ENCODE results near the gene SNAI1.
"Not testable (repeated sequence)": the region's sequence is repeated elsewhere in the genome, so short reads cannot be mapped to it uniquely, and the experiment has no call there.

SNAI1 gene

DNA sequence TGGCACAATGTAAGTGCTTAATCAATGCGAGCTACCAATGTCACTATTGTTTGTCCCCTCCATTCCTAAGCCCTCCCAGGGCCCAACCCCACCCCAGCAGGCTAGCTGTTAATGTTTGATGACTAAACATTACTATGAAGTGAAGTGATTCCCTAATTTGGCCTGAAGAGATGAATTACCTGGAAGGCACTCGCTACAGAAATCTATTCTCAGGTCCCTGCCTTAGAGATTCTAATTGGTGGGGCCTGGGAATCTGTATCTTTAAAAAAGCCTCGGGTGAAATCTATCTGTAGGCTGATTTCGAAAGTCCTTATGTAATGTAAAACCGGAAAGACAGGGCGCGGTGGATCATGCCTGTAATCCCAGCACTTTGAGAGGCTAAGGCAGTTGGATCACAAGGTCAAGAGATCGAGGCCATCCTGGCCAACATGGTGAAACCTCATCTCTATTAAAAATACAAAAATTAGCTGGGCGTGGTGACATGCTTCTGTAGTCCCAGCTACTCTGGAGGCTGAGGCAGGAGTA is 16.9 kb upstream of the SNAI1 start:
- Histone ChIP-seq H3K27me3 (ENCODE audit: control insufficient read depth, insufficient read depth, low read length) (no peaks in the 10 kb centered on the region), H3K9ac (ENCODE audit: low read depth, low read length) (no peak overlapping the region), H3K27ac (ENCODE audit: low read depth, low read length) (no peak overlapping the region), H3K4me3 (ENCODE audit: low read depth, low read length) (no peak overlapping the region), H3K9me3 (ENCODE audit: control insufficient read depth, insufficient read depth, low read length) (no peaks in the 10 kb centered on the region), H3K4me1 (ENCODE audit: control insufficient read depth, insufficient read depth, low read length) (peaks cover 6% of the 10 kb centered on the region; the same call in 1 of the 2 replicates), H3K36me3 (ENCODE audit: control insufficient read depth, insufficient read depth, low read length) (no peaks in the 10 kb centered on the region)

DNA sequence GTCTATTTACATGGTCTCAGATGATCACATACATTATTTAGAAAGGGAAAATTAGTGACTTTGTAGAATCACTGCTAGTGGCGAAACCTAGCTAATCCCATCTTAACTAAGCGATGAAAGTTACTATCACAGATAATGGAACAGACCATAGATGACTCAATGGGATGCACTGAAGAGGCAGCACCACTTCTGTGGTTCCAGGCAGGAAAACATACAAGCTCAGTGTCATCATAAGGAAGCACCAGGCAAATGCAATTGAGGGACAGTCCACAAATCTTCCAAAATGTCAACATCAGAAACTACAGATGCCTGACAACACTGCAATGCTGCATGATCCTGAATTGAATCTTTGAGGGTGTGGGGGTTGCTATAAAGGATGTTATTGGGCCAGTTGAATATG is 15.9 kb upstream of the SNAI1 start:
- Histone ChIP-seq H3K4me1 (ENCODE audit: control insufficient read depth, insufficient read depth, low read length) (peaks cover 6% of the 10 kb centered on the region; the same call in 1 of the 2 replicates), H3K27me3 (ENCODE audit: control insufficient read depth, insufficient read depth, low read length) (no peaks in the 10 kb centered on the region), H3K36me3 (ENCODE audit: control insufficient read depth, insufficient read depth, low read length) (no peaks in the 10 kb centered on the region), H3K27ac (ENCODE audit: low read depth, low read length) (no peak overlapping the region), H3K9me3 (ENCODE audit: control insufficient read depth, insufficient read depth, low read length) (no peaks in the 10 kb centered on the region), H3K4me3 (ENCODE audit: low read depth, low read length) (no peak overlapping the region), H3K9ac (ENCODE audit: low read depth, low read length) (no peak overlapping the region)

DNA sequence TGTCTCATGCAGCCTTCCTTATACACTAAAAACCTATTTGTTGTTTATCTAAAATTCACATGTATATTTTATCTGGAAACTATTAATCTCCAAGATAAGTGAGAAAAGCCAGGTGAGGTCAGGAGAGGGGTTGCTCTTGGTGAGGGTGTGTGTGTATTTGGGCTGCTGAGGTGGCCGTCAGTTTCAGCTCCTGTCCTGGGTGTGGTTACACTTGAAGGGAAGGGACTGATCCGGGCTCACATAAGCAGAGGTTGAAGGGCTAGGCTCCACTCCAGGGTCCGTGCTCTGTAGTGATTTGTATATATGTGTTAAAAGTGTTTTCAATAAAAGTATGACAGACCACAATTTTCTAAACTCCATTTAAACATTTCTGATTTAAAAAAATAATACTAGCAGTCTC is 13.5 kb upstream of the SNAI1 start:
- Histone ChIP-seq H3K36me3 (ENCODE audit: control insufficient read depth, insufficient read depth, low read length) (no peaks in the 10 kb centered on the region), H3K27me3 (ENCODE audit: control insufficient read depth, insufficient read depth, low read length) (no peaks in the 10 kb centered on the region), H3K4me1 (ENCODE audit: control insufficient read depth, insufficient read depth, low read length) (peaks cover 6% of the 10 kb centered on the region; the same call in 1 of the 2 replicates), H3K9ac (ENCODE audit: low read depth, low read length) (no peak overlapping the region), H3K9me3 (ENCODE audit: control insufficient read depth, insufficient read depth, low read length) (no peaks in the 10 kb centered on the region), H3K27ac (ENCODE audit: low read depth, low read length) (peak overlapping the region; percentile 6), H3K4me3 (ENCODE audit: low read depth, low read length) (no peak overlapping the region)

DNA sequence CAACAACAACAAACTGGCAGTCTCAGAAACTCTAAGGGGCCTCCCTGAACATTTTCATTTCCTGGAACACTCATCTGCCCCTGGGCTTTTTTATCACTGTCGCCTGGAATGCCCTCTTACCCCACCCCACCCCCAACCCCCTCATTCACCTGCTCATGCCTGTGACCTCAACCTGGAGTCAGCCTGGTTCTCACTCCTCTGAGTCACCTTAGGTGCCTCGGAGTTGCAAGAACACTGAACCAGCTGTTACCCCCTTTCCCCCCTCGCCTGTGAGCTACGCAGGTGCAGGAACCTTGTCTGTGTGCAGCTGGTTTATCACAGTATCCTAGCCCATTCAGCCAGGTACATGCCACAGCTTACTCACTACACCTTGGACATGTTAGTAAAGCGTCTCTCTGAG is 12.8 kb upstream of the SNAI1 start:
- no peaks in the 10 kb centered on the region for H3K36me3 ChIP-seq (ENCODE audit: control insufficient read depth, insufficient read depth, low read length)
- no peak overlapping the region for H3K9ac ChIP-seq (ENCODE audit: low read depth, low read length)
- no peak overlapping the region for H3K4me3 ChIP-seq (ENCODE audit: low read depth, low read length)
- H3K4me1 ChIP-seq (ENCODE audit: control insufficient read depth, insufficient read depth, low read length): peaks cover 6% of the 10 kb centered on the region; the same call in 1 of the 2 replicates
- H3K9me3 ChIP-seq (ENCODE audit: control insufficient read depth, insufficient read depth, low read length): no peaks in the 10 kb centered on the region
- H3K27me3 ChIP-seq (ENCODE audit: control insufficient read depth, insufficient read depth, low read length): no peaks in the 10 kb centered on the region
- H3K27ac ChIP-seq (ENCODE audit: low read depth, low read length): peak overlapping the region; percentile 36

DNA sequence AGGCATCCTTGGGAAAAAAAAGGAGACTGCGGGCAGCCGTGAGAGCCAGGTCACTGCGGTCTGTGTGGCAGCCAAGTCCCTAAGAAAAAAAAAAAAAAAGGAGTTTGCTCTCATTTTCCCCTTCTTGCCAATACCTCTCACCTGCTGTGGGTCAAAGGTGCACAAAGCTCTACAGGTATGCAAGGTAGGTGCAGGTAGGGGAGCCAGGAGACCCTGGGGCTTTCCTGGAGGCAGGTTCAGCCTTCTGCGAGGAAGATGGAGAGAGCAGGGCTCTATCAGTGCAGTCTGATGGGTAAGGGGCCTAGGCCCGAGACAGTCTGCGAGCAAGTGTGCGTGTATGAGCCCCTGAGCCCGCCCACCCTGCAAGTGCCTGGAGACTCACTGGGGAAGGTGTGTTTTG is 12.3 kb upstream of the SNAI1 start:
- H3K9ac ChIP-seq (ENCODE audit: low read depth, low read length): no peak overlapping the region
- peaks cover 6% of the 10 kb centered on the region; the same call in 1 of the 2 replicates for H3K4me1 ChIP-seq (ENCODE audit: control insufficient read depth, insufficient read depth, low read length)
- no peaks in the 10 kb centered on the region for H3K9me3 ChIP-seq (ENCODE audit: control insufficient read depth, insufficient read depth, low read length)
- no peaks in the 10 kb centered on the region for H3K27me3 ChIP-seq (ENCODE audit: control insufficient read depth, insufficient read depth, low read length)
- H3K27ac ChIP-seq (ENCODE audit: low read depth, low read length): peak overlapping the region; percentile 36
- no peak overlapping the region for H3K4me3 ChIP-seq (ENCODE audit: low read depth, low read length)
- H3K36me3 ChIP-seq (ENCODE audit: control insufficient read depth, insufficient read depth, low read length): no peaks in the 10 kb centered on the region

DNA sequence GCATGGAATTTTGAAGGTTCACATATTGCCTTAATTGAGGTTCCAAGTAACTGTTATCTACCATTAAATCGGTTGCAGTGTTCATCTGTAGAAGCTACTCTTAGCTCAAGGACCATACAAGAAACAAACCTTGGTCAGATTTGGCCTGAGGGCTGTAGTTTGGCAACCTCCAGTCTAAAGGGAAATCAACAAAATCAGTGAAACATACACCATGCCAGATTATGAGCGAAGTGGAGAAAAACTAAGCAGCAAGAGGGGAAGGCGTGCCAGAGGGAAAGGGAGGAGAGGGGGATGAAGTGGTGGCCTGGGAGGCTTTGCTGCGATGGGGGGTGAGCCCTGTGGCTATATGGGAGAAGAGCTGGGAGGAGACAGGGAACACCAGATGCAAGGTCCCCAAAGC is 8.8 kb upstream of the SNAI1 start:
- H3K27ac ChIP-seq (ENCODE audit: low read depth, low read length): no peak overlapping the region
- H3K36me3 ChIP-seq (ENCODE audit: control insufficient read depth, insufficient read depth, low read length): no peaks in the 10 kb centered on the region
- H3K9me3 ChIP-seq (ENCODE audit: control insufficient read depth, insufficient read depth, low read length): no peaks in the 10 kb centered on the region
- H3K9ac ChIP-seq (ENCODE audit: low read depth, low read length): no peak overlapping the region
- no peak overlapping the region for H3K4me3 ChIP-seq (ENCODE audit: low read depth, low read length)
- H3K4me1 ChIP-seq (ENCODE audit: control insufficient read depth, insufficient read depth, low read length): peaks cover 6% of the 10 kb centered on the region; the same call in 1 of the 2 replicates
- no peaks in the 10 kb centered on the region for H3K27me3 ChIP-seq (ENCODE audit: control insufficient read depth, insufficient read depth, low read length)

DNA sequence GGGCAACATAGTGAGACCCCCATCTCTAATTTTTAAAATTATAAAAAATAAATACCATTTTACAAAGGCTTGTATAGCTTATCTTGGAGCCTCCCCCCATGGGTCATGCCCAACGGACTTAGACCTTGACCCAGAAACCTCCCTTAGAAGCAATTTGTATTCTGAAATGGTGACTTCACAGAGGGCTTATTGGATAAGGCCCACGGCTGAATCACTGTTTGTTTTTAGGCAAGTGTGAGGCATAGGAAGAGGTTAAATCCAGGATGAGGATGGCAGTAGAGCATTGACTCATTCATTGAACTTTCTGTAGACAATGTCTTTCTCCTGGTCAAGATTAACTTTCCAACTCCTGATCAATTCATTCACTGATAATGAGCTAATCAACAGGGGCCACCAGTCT is 6.2 kb upstream of the SNAI1 start:
- H3K9me3 ChIP-seq (ENCODE audit: control insufficient read depth, insufficient read depth, low read length): no peaks in the 10 kb centered on the region

DNA sequence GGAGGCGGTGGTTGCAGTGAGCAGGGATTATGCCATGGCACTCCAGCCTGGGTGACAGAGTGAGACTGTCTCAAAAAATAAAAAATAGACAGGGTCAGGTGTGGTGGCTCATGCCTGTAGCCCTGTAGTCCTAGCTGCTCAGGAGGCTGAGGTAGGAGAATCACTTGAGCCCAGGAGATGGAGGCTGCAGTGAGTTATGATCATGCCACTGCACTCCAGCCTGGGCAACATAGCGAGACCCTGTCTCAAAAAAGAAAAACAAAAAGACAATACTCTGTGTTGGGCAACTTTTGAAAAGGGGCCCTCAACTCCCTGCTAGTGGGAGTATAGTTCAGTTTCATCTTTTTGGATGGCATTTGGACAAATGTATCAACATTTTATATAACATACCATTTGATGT is 5.0 kb upstream of the SNAI1 start:
- H3K27ac ChIP-seq (ENCODE audit: low read depth, low read length); H3K36me3 ChIP-seq (ENCODE audit: control insufficient read depth, insufficient read depth, low read length); H3K9ac ChIP-seq (ENCODE audit: low read depth, low read length); H3K4me3 ChIP-seq (ENCODE audit: low read depth, low read length); H3K9me3 ChIP-seq (ENCODE audit: control insufficient read depth, insufficient read depth, low read length): not testable (repeated sequence)
- peaks cover 16% of the 10 kb centered on the region for H3K27me3 ChIP-seq (ENCODE audit: control insufficient read depth, insufficient read depth, low read length)
- peaks cover 14% of the 10 kb centered on the region for H3K4me1 ChIP-seq (ENCODE audit: control insufficient read depth, insufficient read depth, low read length)

More for the DNA sequence above, 6.2 kb upstream of the SNAI1 start:
- H3K9ac ChIP-seq (ENCODE audit: low read depth, low read length): no peak overlapping the region
- H3K27ac ChIP-seq (ENCODE audit: low read depth, low read length): peak overlapping the region; percentile 61
- peaks cover 8% of the 10 kb centered on the region for H3K27me3 ChIP-seq (ENCODE audit: control insufficient read depth, insufficient read depth, low read length)
- H3K4me3 ChIP-seq (ENCODE audit: low read depth, low read length): no peak overlapping the region
- H3K36me3 ChIP-seq (ENCODE audit: control insufficient read depth, insufficient read depth, low read length): no peaks in the 10 kb centered on the region
- peaks cover 8% of the 10 kb centered on the region for H3K4me1 ChIP-seq (ENCODE audit: control insufficient read depth, insufficient read depth, low read length)

DNA sequence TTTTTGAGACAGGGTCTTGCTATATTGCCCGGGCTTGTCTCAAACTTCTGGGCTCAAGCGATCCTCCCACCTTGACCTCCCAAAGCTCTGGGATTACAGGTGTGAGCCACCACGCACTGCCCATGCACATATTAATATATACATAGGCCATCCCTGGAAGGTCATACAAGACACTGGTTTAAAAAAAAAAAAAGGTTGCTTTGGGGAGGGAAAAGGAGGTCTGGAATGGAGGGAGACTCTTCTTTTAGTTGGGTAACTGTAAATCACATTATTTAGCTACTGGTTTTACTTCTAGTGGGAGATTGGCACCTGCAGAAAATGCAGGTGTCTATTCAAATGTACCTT is 4.1 kb upstream of the SNAI1 start:
- H3K4me3 ChIP-seq (ENCODE audit: low read depth, low read length): no peak overlapping the region
- no peaks in the 10 kb centered on the region for H3K9me3 ChIP-seq (ENCODE audit: control insufficient read depth, insufficient read depth, low read length)
- H3K27me3 ChIP-seq (ENCODE audit: control insufficient read depth, insufficient read depth, low read length): peaks cover 16% of the 10 kb centered on the region
- no peaks in the 10 kb centered on the region for H3K36me3 ChIP-seq (ENCODE audit: control insufficient read depth, insufficient read depth, low read length)
- no peak overlapping the region for H3K9ac ChIP-seq (ENCODE audit: low read depth, low read length)
- H3K27ac ChIP-seq (ENCODE audit: low read depth, low read length): no peak overlapping the region
- H3K4me1 ChIP-seq (ENCODE audit: control insufficient read depth, insufficient read depth, low read length): peaks cover 14% of the 10 kb centered on the region

DNA sequence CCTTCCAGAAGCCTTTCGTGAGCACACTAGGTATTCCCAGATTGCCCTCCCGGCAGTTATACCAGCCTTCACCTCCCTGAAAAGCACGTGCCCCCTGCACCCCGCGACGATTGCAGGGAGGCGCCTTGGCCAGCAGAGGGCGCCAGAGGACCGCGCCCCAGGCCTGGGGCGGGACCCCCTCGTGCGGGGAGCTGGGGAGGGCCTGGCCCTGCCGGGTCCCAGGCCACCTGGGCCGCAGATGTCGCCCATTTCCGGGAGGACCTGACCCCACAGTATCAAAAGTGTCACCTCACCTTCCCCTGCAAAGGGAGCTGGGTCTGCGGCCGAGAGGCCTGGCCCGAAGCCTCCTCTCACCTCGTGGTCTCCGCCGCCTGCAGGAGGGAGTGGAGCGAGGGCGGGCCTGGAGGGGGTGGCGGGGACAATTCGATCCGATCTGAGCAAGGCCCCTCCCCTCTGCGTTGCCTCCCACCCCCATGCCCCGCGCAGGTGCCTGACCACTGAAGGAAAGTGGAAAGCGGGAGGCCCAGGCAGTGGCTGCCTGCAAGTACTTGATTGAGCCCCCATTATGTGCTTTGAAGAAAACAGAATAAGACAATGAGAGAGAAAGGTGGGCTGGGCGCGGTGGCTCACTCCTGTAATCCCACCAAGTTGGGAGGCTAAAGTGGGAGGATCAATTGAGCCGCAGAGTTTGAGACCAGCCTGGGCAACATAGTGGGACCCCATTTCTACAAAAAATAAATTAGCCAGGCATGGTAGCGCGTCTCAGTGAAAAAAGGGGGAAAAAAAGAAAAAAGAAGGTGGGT is 3.5 kb upstream of the SNAI1 start:
- Histone ChIP-seq H3K9ac (ENCODE audit: low read depth, low read length) (peak overlapping the region; percentile 87), H3K4me3 (ENCODE audit: low read depth, low read length) (peak overlapping the region; percentile 64), H3K27me3 (ENCODE audit: control insufficient read depth, insufficient read depth, low read length) (peaks cover 16% of the 10 kb centered on the region), H3K36me3 (ENCODE audit: control insufficient read depth, insufficient read depth, low read length) (peaks cover 2% of the 10 kb centered on the region; the same call in 1 of the 2 replicates), H3K9me3 (ENCODE audit: control insufficient read depth, insufficient read depth, low read length) (no peaks in the 10 kb centered on the region), H3K4me1 (ENCODE audit: control insufficient read depth, insufficient read depth, low read length) (peaks cover 19% of the 10 kb centered on the region), H3K27ac (ENCODE audit: low read depth, low read length) (no peak overlapping the region)

DNA sequence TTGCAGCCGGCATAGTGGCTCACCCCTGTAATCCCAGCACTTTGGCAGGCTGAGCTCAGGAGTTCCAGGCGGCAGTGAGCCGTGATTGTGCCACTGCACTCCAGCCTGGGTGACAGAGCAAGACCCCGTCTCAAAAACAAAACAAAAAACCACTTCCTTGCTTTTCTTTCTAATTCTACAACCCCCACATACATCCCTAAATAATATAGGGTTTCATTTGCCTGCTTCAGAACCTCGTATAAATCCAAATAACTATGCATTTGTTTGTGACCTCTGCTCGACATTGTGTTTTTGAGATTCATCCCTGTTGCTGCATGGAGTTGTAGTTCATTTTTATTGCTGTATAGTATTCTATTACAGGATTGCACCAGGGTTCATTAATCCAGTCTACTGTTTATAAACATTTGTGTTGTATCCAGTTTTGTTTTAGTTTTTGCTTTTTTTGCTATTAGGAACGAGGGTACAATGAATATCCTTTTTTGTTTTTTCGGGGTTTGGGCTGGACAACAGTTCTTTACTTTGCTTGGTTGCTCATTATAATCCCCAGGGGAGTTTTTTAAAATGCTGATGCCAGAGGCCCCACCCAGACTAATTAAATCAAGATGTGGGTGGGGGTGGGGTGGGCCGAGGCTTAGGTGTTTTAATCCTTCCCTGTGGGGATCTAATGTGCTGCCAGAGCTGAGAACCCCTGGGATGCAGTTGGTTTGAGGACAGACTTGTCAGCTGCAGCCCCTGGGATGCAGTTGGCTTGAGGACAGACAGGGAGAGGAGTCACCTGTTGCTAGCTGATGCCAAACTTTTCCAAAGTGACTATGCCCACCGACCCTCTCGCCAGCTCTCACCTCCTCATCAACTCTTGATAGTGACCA is 2.4 kb upstream of the SNAI1 start:
- no peaks in the 10 kb centered on the region for H3K9me3 ChIP-seq (ENCODE audit: control insufficient read depth, insufficient read depth, low read length)
- no peak overlapping the region for H3K9ac ChIP-seq (ENCODE audit: low read depth, low read length)
- H3K4me1 ChIP-seq (ENCODE audit: control insufficient read depth, insufficient read depth, low read length): peaks cover 30% of the 10 kb centered on the region
- H3K27ac ChIP-seq (ENCODE audit: low read depth, low read length): no peak overlapping the region
- H3K4me3 ChIP-seq (ENCODE audit: low read depth, low read length): no peak overlapping the region
- H3K36me3 ChIP-seq (ENCODE audit: control insufficient read depth, insufficient read depth, low read length): peaks cover 5% of the 10 kb centered on the region; the same call in 1 of the 2 replicates
- peaks cover 16% of the 10 kb centered on the region for H3K27me3 ChIP-seq (ENCODE audit: control insufficient read depth, insufficient read depth, low read length)

Data from HUES48 (cell line).